HG02885 (cell line): ENCODE data around the gene MUC5AC.

Experiments used
- ATAC-seq: cut with Tn5 transposase; IDR thresholded peaks from one replicate; pipeline ENCODE4 v1.9.1; 2021; ENCODE audit warnings: mild to moderate bottlenecking; ENCODE audit not compliant: unreplicated experiment, poor library complexity

Gene MUC5AC

GRCh38 chr11:1120532-1121330 is 37.0 kb upstream of the MUC5AC start:
- no peak for ATAC-seq

DNA sequence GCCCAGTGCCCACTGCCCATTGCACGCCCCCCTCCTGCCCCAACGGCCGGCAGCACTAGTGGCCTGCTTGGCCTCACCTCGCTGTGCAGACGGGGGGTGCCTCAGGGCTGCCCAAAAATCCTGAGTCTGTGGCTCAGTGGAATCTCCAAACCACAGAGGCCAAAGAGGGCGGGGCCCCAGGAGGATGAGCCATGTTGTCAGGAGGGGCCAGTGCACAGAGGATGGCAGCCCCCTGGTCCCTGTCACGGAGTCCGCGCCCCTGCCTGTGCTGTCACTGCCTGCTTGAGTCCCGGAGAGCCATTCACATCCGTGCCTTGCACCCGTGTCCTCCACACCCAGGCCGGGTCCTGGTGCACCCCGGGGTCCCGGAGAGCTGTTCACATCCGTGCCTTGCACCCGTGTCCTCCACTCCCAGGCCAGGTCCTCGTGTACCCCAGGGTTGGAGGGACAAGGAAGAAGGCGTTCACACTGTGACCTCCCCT is 36.4 kb upstream of the MUC5AC start:
- no peak for ATAC-seq

DNA sequence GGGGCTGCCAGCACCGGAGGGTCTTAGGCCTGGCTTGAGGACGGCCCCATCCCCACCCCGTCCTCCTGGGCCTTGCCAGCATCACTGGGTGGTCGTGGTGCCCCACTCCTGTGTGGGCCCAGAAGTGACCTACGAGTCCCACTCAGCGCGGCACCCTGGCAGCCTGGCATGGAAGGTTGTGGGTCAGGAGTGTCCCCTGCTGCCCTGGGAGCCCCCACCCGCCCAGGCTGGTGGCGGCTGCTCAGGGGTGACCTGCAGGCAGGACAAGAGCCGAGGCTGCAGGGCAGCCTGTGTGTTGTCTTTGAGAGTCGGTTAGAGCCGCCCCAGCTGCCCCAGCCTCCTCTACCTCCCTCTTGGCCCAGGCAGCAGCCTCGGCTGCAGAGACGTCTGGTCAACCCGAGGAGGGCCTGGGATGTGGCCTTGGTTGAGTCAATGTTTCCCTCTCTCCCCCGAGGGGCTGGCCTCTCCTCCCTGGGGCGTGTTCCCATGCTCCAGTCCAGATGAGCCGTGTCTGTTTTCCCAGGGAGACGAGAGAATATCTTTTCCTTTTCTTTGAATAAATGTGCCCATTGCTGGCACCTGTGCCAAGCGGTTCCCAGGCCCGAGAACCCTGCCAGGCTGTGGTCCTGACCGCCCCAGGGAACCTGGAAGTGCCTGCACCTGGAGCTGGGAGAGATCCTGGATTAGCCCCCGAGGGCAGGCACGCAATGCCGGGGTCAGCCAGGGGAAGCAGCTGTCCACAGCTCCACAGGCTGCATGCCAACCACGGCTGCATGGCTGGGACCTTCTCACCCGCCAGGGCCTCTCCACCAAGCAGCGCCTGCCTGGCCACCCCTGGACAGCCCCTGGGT is 35.7 kb upstream of the MUC5AC start:
- no peak for ATAC-seq

- no peak for ATAC-seq
These were observed 35.1 kb upstream of the MUC5AC start for GRCh38 chr11:1122664-1123002.

DNA sequence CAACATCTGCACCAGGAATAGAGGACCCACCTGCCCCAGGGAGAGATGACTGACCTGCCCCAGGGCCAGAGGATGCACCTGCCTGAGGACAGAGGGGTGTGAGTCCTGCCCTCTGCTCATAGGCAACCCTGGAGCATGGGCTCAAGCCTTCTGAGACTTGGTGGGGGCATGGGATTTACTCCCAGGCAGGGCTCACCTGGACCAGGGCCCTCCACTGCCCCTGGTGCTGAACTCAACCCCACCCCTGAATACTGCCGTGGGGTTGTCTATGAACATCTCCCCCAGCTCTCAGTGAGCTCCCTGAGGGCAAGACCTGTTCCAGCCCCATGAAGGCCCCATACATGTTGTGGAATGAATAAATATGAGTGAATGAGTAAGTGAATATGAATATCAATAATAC is 33.8 kb upstream of the MUC5AC start:
- ATAC-seq, result no peak

GRCh38 chr11:1125803-1126202 is 31.9 kb upstream of the MUC5AC start:
- ATAC-seq, result no peak

- ATAC-seq, result no peak
These were observed 31.2 kb upstream of the MUC5AC start for GRCh38 chr11:1126491-1126926.

DNA sequence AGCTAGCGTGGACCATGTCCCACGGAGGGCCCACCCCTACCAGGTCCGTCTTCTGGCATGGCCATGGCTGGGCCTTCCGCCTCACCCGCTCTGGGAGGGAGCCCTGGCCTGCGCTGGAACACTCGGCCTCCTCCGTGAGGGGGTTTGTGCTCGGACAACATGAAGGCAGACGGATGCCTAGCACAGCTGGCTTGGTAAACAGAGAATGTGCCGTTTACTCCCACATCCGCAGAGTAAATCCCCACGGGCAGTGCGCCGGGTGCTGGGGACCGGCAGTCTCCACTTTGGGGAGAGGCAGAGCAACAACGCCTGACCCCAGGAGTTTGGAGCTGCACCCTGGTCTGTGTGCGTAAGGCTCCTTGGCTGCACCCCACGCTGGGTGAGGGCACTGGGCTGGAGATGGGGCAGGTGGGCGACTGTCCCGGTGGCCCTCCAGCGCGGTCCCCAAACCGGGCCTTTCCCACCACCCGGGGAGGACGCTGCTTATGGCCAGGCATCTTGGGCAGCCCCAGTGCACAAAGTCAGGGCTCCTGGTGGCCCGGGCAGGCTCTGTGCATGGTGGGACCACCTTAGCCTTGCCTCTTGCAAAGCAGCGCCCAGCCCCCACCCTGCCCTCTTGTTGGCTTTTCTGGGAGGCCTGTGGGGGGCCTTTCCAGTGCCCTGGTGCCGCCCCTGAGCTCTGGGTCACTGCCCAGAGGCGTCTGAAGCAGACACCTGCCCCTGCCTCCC is 30.7 kb upstream of the MUC5AC start:
- no peak for ATAC-seq

DNA sequence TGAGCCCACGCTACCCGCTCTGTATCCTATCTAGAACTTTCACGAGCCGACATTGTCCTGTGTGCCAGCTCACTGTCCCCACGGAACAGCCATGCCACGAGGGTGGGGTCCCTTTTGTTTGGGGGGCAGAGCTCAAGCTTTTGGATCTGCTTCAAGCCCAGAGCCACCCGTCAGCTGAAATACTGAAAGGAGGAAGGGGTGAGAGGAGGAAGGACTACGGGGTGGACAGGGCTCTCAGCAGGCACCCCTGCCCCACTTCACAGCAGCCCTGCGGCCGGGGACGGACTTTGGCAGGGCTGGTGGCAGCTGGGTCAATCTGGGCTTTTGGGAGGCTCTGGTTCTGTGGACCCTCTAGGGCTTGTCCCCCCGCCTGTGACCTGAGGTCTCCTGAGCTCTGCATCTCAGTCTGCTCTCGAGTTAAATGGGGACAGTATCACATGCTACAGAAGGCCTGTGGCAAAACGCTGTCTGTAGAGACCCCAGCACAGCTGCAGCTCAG is 30.0 kb upstream of the MUC5AC start:
- ATAC-seq, result no peak

- no peak for ATAC-seq
These were observed 29.2 kb upstream of the MUC5AC start for GRCh38 chr11:1128311-1129142.

- ATAC-seq, result no peak
These were observed 28.6 kb upstream of the MUC5AC start for GRCh38 chr11:1129143-1129610.

DNA sequence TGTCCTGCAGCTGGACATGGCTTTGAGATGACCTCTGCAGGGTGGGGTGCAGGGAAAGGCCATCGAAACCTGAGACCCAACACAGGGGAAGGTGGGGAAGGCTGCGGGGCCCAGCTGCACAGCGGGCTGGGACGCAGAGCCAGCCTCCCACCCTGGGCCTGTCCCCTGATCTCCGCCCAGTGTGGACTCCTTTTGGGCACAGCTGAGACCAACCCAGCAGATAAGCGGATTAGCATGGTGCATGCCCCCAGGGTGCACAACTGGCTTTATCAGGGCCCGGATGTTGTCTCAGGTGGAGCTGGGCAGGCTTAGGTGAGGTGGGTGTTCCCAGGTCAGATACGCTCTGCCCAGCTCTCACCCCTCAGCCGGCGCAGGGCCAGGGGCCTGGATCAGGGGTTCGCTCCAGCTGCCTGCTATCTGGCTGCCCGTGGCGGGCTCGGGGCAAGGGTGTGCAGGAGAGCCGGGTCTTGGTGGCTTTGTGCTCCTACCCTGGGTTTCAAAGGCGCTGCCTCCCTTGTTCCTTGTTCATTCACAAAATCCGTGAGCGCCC is 28.1 kb upstream of the MUC5AC start:
- no peak for ATAC-seq

GRCh38 chr11:1130276-1131032 is 27.3 kb upstream of the MUC5AC start:
- ATAC-seq, result no peak

GRCh38 chr11:1131033-1131911 is 26.5 kb upstream of the MUC5AC start:
- no peak for ATAC-seq

DNA sequence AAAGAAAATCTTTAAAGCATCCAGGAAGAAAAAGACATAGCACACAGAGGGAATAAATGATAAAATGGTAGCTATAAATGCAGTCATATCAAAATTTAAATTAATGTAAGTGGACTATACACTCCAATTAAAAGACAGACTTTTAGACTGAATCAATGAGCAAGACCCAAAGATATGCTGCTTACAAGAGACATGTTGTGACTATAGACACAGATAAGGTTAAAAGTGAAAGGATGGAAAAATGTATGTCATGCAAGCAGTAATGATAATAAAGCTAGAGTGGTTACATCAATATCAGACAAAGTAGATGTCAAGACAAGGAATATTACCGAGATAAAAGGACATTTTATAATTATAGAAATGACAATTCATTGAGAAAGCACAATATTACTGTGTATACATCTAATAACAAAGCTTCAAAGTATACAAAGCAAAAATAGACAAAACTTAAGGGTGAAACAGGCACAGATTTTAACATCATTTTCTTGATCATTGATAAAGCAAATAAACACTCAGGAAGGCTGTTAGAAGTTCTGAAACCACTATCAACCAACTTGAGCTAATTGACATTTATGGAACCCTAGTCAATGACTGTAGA is 22.8 kb upstream of the MUC5AC start:
- no peak for ATAC-seq

GRCh38 chr11:1138097-1138496 is 19.7 kb upstream of the MUC5AC start:
- ATAC-seq, result no peak

DNA sequence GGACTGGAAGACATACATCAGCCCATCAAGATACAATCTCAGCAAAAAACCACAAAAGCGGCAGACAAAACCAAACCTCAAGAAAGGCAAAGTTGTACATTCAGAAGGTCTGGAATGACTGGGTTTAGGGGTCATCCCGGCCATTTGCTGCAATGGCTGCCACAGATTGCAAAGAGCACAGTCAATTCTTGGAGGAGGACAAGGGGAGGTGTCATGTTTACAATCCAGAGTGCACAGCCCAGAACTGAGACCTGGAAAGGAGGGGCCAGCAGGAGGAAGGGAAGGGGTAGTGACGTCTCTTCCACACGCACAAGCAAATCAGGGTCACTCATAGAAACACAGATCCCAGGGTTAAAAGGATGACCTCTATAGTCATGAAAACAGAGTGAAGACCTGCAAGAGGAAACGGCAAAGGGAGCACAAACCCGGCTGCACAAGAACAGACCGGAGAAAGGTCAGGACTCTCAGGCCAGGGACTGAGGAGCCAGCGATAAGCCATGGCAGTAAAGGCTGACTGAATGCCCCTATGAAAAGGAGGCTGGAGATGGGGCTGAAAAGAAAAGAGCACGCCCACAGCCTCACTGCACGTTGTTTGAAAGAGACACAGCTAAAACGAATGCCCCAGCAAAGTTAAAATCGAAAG is 18.2 kb upstream of the MUC5AC start:
- ATAC-seq, result no peak
